Measurements from ENCODE around the gene PCK2.

- TF ChIP-seq ZNF274 (IDR thresholded peaks at IDR 0.05; ENCODE audit: low read depth, low read length) (no peak), YY1 (IDR thresholded peaks at IDR 0.05; ENCODE audit: insufficient read depth, insufficient read length) (no peak)
These were observed 29.3 kb upstream of the PCK2 start for GRCh38 chr14:24064856-24065255.

Data from NT2/D1 (cell line).